ENCODE measurements around the gene TTLL3.
"Not testable (repeated sequence)": the region's sequence is repeated elsewhere in the genome, so short reads cannot be mapped to it uniquely, and the experiment has no call there.

The TTLL3 gene

DNA sequence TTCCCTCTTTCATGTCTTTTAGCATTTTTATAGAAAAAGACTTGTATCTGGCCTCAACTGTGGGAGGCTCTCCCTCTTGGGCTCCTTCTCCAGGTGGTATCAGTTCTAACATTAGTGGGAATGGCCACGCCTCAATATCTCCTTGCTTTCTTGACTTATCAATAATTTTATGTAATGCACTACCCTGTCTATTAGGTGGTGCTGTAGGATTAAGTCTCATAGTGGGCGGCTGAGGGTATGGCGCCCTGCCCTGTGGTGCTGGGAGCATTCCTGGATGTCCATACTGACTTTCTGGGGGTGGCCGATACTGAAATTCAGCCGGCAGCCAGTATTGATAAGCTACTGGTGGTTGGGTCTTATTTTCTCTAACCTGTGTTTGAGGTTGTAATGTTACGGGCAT is 42.5 kb downstream of the TTLL3 start:
- no peak for ATAC-seq
- TF ChIP-seq ARNTL (CRISPR knock-in tag; IDR thresholded peaks at IDR 0.05; ENCODE audit: borderline replicate concordance, low read depth) (no peak), ESRRG (CRISPR knock-in tag; IDR thresholded peaks at IDR 0.05) (no peak), ZNF565 (CRISPR knock-in tag; conservative IDR thresholded peaks at IDR 0.05; ENCODE audit: low read depth) (no peak), GLIS3 (CRISPR knock-in tag; IDR thresholded peaks at IDR 0.05) (no peak)
- TF ChIP-seq, protein P1, sequence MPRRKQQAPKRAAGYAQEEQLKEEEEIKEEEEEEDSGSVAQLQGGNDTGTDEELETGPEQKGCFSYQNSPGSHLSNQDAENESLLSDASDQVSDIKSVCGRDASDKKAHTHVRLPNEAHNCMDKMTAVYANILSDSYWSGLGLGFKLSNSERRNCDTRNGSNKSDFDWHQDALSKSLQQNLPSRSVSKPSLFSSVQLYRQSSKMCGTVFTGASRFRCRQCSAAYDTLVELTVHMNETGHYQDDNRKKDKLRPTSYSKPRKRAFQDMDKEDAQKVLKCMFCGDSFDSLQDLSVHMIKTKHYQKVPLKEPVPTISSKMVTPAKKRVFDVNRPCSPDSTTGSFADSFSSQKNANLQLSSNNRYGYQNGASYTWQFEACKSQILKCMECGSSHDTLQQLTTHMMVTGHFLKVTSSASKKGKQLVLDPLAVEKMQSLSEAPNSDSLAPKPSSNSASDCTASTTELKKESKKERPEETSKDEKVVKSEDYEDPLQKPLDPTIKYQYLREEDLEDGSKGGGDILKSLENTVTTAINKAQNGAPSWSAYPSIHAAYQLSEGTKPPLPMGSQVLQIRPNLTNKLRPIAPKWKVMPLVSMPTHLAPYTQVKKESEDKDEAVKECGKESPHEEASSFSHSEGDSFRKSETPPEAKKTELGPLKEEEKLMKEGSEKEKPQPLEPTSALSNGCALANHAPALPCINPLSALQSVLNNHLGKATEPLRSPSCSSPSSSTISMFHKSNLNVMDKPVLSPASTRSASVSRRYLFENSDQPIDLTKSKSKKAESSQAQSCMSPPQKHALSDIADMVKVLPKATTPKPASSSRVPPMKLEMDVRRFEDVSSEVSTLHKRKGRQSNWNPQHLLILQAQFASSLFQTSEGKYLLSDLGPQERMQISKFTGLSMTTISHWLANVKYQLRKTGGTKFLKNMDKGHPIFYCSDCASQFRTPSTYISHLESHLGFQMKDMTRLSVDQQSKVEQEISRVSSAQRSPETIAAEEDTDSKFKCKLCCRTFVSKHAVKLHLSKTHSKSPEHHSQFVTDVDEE (CRISPR knock-in tag; IDR thresholded peaks at IDR 0.05), result no peak
- TF ChIP-seq, protein P2, sequence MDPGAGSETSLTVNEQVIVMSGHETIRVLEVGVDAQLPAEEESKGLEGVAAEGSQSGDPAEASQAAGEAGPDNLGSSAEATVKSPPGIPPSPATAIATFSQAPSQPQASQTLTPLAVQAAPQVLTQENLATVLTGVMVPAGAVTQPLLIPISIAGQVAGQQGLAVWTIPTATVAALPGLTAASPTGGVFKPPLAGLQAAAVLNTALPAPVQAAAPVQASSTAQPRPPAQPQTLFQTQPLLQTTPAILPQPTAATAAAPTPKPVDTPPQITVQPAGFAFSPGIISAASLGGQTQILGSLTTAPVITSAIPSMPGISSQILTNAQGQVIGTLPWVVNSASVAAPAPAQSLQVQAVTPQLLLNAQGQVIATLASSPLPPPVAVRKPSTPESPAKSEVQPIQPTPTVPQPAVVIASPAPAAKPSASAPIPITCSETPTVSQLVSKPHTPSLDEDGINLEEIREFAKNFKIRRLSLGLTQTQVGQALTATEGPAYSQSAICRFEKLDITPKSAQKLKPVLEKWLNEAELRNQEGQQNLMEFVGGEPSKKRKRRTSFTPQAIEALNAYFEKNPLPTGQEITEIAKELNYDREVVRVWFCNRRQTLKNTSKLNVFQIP (CRISPR knock-in tag; IDR thresholded peaks at IDR 0.05; ENCODE audit: borderline replicate concordance, low read depth), result no peak

DNA sequence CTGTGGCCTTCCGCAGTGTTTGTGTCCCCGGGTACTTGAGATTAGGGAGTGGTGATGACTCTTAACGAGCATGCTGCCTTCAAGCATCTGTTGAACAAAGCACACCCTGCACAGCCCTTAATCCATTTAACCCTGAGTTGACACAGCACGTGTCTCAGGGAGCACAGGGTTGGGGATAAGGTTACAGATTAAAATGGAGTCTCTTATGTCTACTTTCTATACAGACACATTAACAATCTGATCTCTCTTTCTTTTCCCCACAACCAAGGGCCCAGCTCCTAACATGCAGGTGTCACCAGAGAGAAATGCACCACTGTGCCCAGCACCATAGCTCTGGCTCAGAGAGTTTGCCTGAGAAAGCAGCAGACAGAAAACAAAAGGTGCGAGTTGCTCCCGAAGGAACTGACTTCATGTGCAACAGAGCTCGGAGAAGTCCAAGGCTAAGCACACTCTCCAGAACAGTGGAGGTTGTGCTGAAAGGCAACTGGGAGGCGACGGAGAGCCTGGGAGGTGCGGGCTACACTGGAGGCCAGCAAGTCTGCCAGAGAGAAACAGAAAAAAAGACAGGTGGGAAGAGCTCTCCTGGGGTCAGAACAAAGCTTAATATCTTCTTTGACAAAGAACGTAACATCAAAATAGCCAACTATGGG is 44.4 kb downstream of the TTLL3 start:
- ATAC-seq, result not testable (repeated sequence)

DNA sequence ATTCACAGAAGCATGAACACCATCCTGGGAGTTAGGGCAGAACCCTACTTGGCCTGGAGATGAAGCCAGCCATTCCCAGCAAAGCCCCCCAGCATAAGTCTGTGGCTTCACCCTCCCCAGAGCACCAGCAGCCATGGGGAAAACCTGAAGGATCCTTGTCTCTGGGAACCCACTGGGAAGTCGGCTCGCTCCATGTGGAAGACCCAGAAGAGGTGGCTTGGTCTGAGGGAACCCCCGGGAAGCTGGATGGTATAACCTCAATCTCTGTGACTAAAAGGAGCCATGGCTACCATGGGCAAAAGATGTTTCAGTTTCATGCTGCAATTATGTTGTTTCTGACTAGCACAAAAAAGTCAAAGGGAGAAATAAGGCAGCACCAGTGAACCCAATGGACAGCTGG is 45.5 kb downstream of the TTLL3 start:
- no peak for TF ChIP-seq OSR1 (CRISPR knock-in tag; IDR thresholded peaks at IDR 0.05)
- no peak for TF ChIP-seq ZNF8 (CRISPR knock-in tag; IDR thresholded peaks at IDR 0.05)
- TF ChIP-seq, protein P3, sequence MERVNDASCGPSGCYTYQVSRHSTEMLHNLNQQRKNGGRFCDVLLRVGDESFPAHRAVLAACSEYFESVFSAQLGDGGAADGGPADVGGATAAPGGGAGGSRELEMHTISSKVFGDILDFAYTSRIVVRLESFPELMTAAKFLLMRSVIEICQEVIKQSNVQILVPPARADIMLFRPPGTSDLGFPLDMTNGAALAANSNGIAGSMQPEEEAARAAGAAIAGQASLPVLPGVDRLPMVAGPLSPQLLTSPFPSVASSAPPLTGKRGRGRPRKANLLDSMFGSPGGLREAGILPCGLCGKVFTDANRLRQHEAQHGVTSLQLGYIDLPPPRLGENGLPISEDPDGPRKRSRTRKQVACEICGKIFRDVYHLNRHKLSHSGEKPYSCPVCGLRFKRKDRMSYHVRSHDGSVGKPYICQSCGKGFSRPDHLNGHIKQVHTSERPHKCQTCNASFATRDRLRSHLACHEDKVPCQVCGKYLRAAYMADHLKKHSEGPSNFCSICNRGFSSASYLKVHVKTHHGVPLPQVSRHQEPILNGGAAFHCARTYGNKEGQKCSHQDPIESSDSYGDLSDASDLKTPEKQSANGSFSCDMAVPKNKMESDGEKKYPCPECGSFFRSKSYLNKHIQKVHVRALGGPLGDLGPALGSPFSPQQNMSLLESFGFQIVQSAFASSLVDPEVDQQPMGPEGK (CRISPR knock-in tag; IDR thresholded peaks at IDR 0.05; ENCODE audit: borderline replicate concordance), result no peak
- no peak for TF ChIP-seq SNAI2 (CRISPR knock-in tag; IDR thresholded peaks at IDR 0.05)
- TF ChIP-seq PPARA (CRISPR knock-in tag; IDR thresholded peaks at IDR 0.05; ENCODE audit: borderline replicate concordance), result no peak
- no peak for TF ChIP-seq ZNF565 (CRISPR knock-in tag; conservative IDR thresholded peaks at IDR 0.05; ENCODE audit: low read depth)
- TF ChIP-seq, protein P2 (CRISPR knock-in tag; IDR thresholded peaks at IDR 0.05; ENCODE audit: borderline replicate concordance, low read depth), result no peak
- TF ChIP-seq BACH2 (CRISPR knock-in tag; IDR thresholded peaks at IDR 0.05; ENCODE audit: borderline replicate concordance), result no peak
- TF ChIP-seq, protein P1 (CRISPR knock-in tag; IDR thresholded peaks at IDR 0.05), result no peak
- no peak for TF ChIP-seq ZFP3 (CRISPR knock-in tag; IDR thresholded peaks at IDR 0.05)
- TF ChIP-seq RARB (CRISPR knock-in tag; IDR thresholded peaks at IDR 0.05), result no peak
- TF ChIP-seq, protein P4, sequence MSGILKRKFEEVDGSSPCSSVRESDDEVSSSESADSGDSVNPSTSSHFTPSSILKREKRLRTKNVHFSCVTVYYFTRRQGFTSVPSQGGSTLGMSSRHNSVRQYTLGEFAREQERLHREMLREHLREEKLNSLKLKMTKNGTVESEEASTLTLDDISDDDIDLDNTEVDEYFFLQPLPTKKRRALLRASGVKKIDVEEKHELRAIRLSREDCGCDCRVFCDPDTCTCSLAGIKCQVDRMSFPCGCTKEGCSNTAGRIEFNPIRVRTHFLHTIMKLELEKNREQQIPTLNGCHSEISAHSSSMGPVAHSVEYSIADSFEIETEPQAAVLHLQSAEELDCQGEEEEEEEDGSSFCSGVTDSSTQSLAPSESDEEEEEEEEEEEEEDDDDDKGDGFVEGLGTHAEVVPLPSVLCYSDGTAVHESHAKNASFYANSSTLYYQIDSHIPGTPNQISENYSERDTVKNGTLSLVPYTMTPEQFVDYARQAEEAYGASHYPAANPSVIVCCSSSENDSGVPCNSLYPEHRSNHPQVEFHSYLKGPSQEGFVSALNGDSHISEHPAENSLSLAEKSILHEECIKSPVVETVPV (CRISPR knock-in tag; IDR thresholded peaks at IDR 0.05), result no peak
- no peak for TF ChIP-seq ARNTL (CRISPR knock-in tag; IDR thresholded peaks at IDR 0.05; ENCODE audit: borderline replicate concordance, low read depth)
- TF ChIP-seq GLIS3 (CRISPR knock-in tag; IDR thresholded peaks at IDR 0.05), result no peak
- TF ChIP-seq CSDC2 (CRISPR knock-in tag; IDR thresholded peaks at IDR 0.05), result no peak
- no peak for TF ChIP-seq TOX (CRISPR knock-in tag; IDR thresholded peaks at IDR 0.05; ENCODE audit: borderline replicate concordance)
- no peak for ATAC-seq
